HEK293 (cell line): ENCODE results near the gene MAML3.
A peak's percentile ranks its signal among the peaks of the same experiment; 100 is the strongest.

ENCODE experiments used
- CTCF ChIA-PET: fragments of 350-600 bp; formaldehyde crosslinking; extraction: SDS; loops from one replicate; lab custom pipeline; 2021; ENCODE audit warnings: antibody characterized with exemption; lab: Yijun Ruan, JAX
- POLR2A ChIA-PET: fragments of 300-600 bp; formaldehyde crosslinking; extraction: SDS; loops from one replicate; lab custom pipeline; 2020; ENCODE audit warnings: antibody characterized with exemption, inconsistent platforms; lab: Yijun Ruan, JAX
- H3K27ac ChIP-seq: fragments of 200-500 bp; sonication (Bioruptor generic); 2 replicates; pipeline ENCODE4 v1.5.1; 2014; ENCODE audit warnings: low read depth, low read length, control low read depth, inconsistent platforms; ENCODE audit errors: extremely low read depth
- H3K36me3 ChIP-seq, 2 experiments: fragments of 200-500 bp in 1 of 2; sonication (Bioruptor generic) in 1 of 2; 1 replicate in 1 of 2; 2 replicates in 1 of 2; pipeline ENCODE4 v1.5.1; 2014 to 2017; ENCODE audit warnings: inconsistent platforms in 2 of 2, low read length in 2 of 2; ENCODE audit not compliant: control insufficient read depth in 2 of 2, insufficient read depth in 1 of 2
- H3K4me1 ChIP-seq: fragments of 200-500 bp; sonication (Bioruptor generic); 2 replicates; pipeline ENCODE4 v1.5.1; 2014; ENCODE audit warnings: mild to moderate bottlenecking, low read length, inconsistent platforms; ENCODE audit not compliant: control insufficient read depth, insufficient read depth
- H3K4me3 ChIP-seq: 2 replicates; pipeline ENCODE4 v1.5.1; 2011; ENCODE audit warnings: low read depth, mild to moderate bottlenecking, control low read depth, low read length, moderate library complexity
- H3K9me3 ChIP-seq: fragments of 200-500 bp; sonication (Bioruptor generic); 2 replicates; pipeline ENCODE4 v1.5.1; 2014; ENCODE audit warnings: low read depth, low read length, inconsistent platforms; ENCODE audit not compliant: control insufficient read depth, insufficient read depth
- ATF2 ChIP-seq: fragments of 450-650 bp; formaldehyde crosslinking; IDR thresholded peaks from 2 replicates; pipeline ENCODE4 v1.5.1; 2016; ENCODE audit warnings: missing biosample characterization, missing genetic modification characterization, low read depth
- KLF8 ChIP-seq: fragments of 450-650 bp; formaldehyde crosslinking; IDR thresholded peaks from 2 replicates; pipeline ENCODE4 v1.5.1; 2016; ENCODE audit warnings: missing biosample characterization, missing genetic modification characterization
- OVOL3 ChIP-seq: fragments of 450-650 bp; formaldehyde crosslinking; IDR thresholded peaks from 2 replicates; pipeline ENCODE4 v1.5.1; 2016; ENCODE audit warnings: missing biosample characterization, missing genetic modification characterization
- REPIN1 ChIP-seq: fragments of 450-650 bp; formaldehyde crosslinking; IDR thresholded peaks from 2 replicates; pipeline ENCODE4 v1.5.1; 2017; ENCODE audit warnings: missing biosample characterization, missing genetic modification characterization, low read depth
- SETDB1 ChIP-seq: IDR thresholded peaks from one replicate; pipeline ENCODE4 v1.6.1; 2017; ENCODE audit warnings: mild to moderate bottlenecking, low read length, moderate library complexity, mixed read lengths; ENCODE audit not compliant: insufficient read length
- SP3 ChIP-seq: fragments of 450-650 bp; formaldehyde crosslinking; IDR thresholded peaks from 2 replicates; pipeline ENCODE4 v1.5.1; 2016; ENCODE audit warnings: missing biosample characterization, missing genetic modification characterization
- ZBTB17 ChIP-seq: fragments of 450-650 bp; formaldehyde crosslinking; IDR thresholded peaks from 2 replicates; pipeline ENCODE4 v1.5.1; 2016; ENCODE audit warnings: missing biosample characterization, missing genetic modification characterization
- ZBTB48 ChIP-seq: fragments of 450-650 bp; formaldehyde crosslinking; IDR thresholded peaks from 2 replicates; pipeline ENCODE4 v1.5.1; 2016; ENCODE audit warnings: missing biosample characterization, missing genetic modification characterization
- ZFP69B ChIP-seq: fragments of 450-650 bp; formaldehyde crosslinking; IDR thresholded peaks from 2 replicates; pipeline ENCODE4 v1.5.1; 2016; ENCODE audit warnings: missing biosample characterization, missing genetic modification characterization
- ZNF23 ChIP-seq: fragments of 450-650 bp; formaldehyde crosslinking; IDR thresholded peaks from 2 replicates; pipeline ENCODE4 v1.5.1; 2016; ENCODE audit warnings: missing biosample characterization, missing genetic modification characterization, borderline replicate concordance
- ZNF335 ChIP-seq: fragments of 450-650 bp; formaldehyde crosslinking; conservative IDR thresholded peaks from 2 replicates; pipeline ENCODE4 v1.5.1; 2016; ENCODE audit warnings: missing biosample characterization, missing genetic modification characterization
- ZNF366 ChIP-seq: fragments of 450-650 bp; formaldehyde crosslinking; conservative IDR thresholded peaks from 2 replicates; pipeline ENCODE4 v1.5.1; 2016; ENCODE audit warnings: missing biosample characterization, missing genetic modification characterization
- ZNF544 ChIP-seq: fragments of 450-650 bp; formaldehyde crosslinking; IDR thresholded peaks from 2 replicates; pipeline ENCODE4 v1.5.0; 2017; ENCODE audit warnings: missing biosample characterization, missing genetic modification characterization
- ZNF629 ChIP-seq: fragments of 450-650 bp; formaldehyde crosslinking; IDR thresholded peaks from 2 replicates; pipeline ENCODE4 v1.5.1; 2017; ENCODE audit warnings: missing biosample characterization, missing genetic modification characterization
- ZNF639 ChIP-seq: fragments of 450-650 bp; formaldehyde crosslinking; IDR thresholded peaks from 2 replicates; pipeline ENCODE4 v1.5.1; 2016; ENCODE audit warnings: missing biosample characterization, missing genetic modification characterization
- ZNF843 ChIP-seq: fragments of 450-650 bp; formaldehyde crosslinking; IDR thresholded peaks from 2 replicates; pipeline ENCODE4 v1.5.1; 2016; ENCODE audit warnings: missing biosample characterization, missing genetic modification characterization
- ZXDB ChIP-seq: fragments of 450-650 bp; formaldehyde crosslinking; IDR thresholded peaks from 2 replicates; pipeline ENCODE4 v1.5.1; 2016; ENCODE audit warnings: missing biosample characterization, missing genetic modification characterization
- TF ChIP-seq, protein P1 (sequence below): fragments of 450-650 bp; formaldehyde crosslinking; IDR thresholded peaks from 2 replicates; pipeline ENCODE4 v1.5.1; 2016; ENCODE audit warnings: missing biosample characterization, missing genetic modification characterization
- TF ChIP-seq, protein P2 (sequence below): fragments of 450-650 bp; formaldehyde crosslinking; IDR thresholded peaks from 2 replicates; pipeline ENCODE4 v1.5.1; 2016; ENCODE audit warnings: missing biosample characterization, missing genetic modification characterization
- TF ChIP-seq, protein P3 (sequence below): fragments of 450-650 bp; formaldehyde crosslinking; conservative IDR thresholded peaks from 2 replicates; pipeline ENCODE4 v1.5.1; 2016; ENCODE audit warnings: low read depth, missing biosample characterization, missing genetic modification characterization
- TF ChIP-seq, protein P4 (sequence below): fragments of 450-650 bp; formaldehyde crosslinking; IDR thresholded peaks from 2 replicates; pipeline ENCODE4 v1.5.1; 2016; ENCODE audit warnings: missing biosample characterization, missing genetic modification characterization

MAML3 gene

GRCh38 chr4:140095694-140096482 is 58.1 kb downstream of the MAML3 start:
- Histone ChIP-seq H3K4me1 (peaks cover 7% of the 10 kb centered on the region), H3K36me3 (no peaks in the 10 kb centered on the region), H3K27ac (no peak overlapping the region), H3K9me3 (no peaks in the 10 kb centered on the region), H3K4me3 (no peak overlapping the region)
- POLR2A ChIA-PET, result interaction anchor here (0.7 to 1.4 kb wide), 2 partner anchors 13 to 55 kb away, joined by 3 read pairs; no protein-coding TSS in a partner anchor
- CTCF ChIA-PET, result interaction anchor here (1.2 kb wide), 1 partner anchor 157 kb away, joined by 4 read pairs; no protein-coding TSS in a partner anchor
- TF ChIP-seq ZNF639 (tag by site-specific recombination) (peak; percentile 78; the same call in 1 of the 2 replicates), ZNF629 (tag by site-specific recombination) (peak; percentile 98), ZBTB17 (tag by site-specific recombination) (peak; percentile 89), ZBTB48 (no peak), OVOL3 (tag by site-specific recombination) (no peak), ZFP69B (tag by site-specific recombination) (peak; percentile 24; the same call in 1 of the 2 replicates), KLF8 (tag by site-specific recombination) (0 out of 2 replicates have a peak, but pooled peaks have one; percentile 17), ATF2 (tag by site-specific recombination) (peak; percentile 94), SP3 (0 out of 2 replicates have a peak, but pooled peaks have one; percentile 7), ZNF335 (tag by site-specific recombination) (peak; percentile 75), ZNF366 (tag by site-specific recombination) (peak; percentile 87), ZNF544 (tag by site-specific recombination) (no peak), REPIN1 (no peak), ZNF23 (tag by site-specific recombination) (no peak), ZXDB (tag by site-specific recombination) (no peak), SETDB1 (peak; percentile 13), ZNF843 (tag by site-specific recombination) (0 out of 2 replicates have a peak, but pooled peaks have one; percentile 19)
- TF ChIP-seq, protein P1, sequence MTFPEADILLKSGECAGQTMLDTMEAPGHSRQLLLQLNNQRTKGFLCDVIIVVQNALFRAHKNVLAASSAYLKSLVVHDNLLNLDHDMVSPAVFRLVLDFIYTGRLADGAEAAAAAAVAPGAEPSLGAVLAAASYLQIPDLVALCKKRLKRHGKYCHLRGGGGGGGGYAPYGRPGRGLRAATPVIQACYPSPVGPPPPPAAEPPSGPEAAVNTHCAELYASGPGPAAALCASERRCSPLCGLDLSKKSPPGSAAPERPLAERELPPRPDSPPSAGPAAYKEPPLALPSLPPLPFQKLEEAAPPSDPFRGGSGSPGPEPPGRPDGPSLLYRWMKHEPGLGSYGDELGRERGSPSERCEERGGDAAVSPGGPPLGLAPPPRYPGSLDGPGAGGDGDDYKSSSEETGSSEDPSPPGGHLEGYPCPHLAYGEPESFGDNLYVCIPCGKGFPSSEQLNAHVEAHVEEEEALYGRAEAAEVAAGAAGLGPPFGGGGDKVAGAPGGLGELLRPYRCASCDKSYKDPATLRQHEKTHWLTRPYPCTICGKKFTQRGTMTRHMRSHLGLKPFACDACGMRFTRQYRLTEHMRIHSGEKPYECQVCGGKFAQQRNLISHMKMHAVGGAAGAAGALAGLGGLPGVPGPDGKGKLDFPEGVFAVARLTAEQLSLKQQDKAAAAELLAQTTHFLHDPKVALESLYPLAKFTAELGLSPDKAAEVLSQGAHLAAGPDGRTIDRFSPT, result peak; percentile 77
- TF ChIP-seq, protein P2, sequence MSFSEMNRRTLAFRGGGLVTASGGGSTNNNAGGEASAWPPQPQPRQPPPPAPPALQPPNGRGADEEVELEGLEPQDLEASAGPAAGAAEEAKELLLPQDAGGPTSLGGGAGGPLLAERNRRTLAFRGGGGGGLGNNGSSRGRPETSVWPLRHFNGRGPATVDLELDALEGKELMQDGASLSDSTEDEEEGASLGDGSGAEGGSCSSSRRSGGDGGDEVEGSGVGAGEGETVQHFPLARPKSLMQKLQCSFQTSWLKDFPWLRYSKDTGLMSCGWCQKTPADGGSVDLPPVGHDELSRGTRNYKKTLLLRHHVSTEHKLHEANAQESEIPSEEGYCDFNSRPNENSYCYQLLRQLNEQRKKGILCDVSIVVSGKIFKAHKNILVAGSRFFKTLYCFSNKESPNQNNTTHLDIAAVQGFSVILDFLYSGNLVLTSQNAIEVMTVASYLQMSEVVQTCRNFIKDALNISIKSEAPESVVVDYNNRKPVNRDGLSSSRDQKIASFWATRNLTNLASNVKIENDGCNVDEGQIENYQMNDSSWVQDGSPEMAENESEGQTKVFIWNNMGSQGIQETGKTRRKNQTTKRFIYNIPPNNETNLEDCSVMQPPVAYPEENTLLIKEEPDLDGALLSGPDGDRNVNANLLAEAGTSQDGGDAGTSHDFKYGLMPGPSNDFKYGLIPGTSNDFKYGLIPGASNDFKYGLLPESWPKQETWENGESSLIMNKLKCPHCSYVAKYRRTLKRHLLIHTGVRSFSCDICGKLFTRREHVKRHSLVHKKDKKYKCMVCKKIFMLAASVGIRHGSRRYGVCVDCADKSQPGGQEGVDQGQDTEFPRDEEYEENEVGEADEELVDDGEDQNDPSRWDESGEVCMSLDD, result 0 out of 2 replicates have a peak, but pooled peaks have one; percentile 34
- TF ChIP-seq, protein P3, sequence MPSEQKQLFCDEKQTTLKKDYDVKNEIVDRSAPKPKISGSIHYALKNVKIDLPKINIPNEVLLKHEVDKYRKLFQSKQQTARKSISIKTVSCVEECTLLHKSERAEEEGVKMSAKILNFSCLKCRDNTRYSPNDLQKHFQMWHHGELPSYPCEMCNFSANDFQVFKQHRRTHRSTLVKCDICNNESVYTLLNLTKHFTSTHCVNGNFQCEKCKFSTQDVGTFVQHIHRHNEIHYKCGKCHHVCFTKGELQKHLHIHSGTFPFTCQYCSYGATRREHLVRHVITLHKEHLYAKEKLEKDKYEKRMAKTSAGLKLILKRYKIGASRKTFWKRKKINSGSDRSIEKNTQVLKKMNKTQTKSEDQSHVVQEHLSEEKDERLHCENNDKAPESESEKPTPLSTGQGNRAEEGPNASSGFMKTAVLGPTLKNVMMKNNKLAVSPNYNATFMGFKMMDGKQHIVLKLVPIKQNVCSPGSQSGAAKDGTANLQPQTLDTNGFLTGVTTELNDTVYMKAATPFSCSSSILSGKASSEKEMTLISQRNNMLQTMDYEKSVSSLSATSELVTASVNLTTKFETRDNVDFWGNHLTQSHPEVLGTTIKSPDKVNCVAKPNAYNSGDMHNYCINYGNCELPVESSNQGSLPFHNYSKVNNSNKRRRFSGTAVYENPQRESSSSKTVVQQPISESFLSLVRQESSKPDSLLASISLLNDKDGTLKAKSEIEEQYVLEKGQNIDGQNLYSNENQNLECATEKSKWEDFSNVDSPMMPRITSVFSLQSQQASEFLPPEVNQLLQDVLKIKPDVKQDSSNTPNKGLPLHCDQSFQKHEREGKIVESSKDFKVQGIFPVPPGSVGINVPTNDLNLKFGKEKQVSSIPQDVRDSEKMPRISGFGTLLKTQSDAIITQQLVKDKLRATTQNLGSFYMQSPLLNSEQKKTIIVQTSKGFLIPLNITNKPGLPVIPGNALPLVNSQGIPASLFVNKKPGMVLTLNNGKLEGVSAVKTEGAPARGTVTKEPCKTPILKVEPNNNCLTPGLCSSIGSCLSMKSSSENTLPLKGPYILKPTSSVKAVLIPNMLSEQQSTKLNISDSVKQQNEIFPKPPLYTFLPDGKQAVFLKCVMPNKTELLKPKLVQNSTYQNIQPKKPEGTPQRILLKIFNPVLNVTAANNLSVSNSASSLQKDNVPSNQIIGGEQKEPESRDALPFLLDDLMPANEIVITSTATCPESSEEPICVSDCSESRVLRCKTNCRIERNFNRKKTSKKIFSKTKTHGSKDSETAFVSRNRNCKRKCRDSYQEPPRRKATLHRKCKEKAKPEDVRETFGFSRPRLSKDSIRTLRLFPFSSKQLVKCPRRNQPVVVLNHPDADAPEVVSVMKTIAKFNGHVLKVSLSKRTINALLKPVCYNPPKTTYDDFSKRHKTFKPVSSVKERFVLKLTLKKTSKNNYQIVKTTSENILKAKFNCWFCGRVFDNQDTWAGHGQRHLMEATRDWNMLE (tag by site-specific recombination), result peak; percentile 41; the same call in 1 of the 2 replicates
- TF ChIP-seq, protein P4, sequence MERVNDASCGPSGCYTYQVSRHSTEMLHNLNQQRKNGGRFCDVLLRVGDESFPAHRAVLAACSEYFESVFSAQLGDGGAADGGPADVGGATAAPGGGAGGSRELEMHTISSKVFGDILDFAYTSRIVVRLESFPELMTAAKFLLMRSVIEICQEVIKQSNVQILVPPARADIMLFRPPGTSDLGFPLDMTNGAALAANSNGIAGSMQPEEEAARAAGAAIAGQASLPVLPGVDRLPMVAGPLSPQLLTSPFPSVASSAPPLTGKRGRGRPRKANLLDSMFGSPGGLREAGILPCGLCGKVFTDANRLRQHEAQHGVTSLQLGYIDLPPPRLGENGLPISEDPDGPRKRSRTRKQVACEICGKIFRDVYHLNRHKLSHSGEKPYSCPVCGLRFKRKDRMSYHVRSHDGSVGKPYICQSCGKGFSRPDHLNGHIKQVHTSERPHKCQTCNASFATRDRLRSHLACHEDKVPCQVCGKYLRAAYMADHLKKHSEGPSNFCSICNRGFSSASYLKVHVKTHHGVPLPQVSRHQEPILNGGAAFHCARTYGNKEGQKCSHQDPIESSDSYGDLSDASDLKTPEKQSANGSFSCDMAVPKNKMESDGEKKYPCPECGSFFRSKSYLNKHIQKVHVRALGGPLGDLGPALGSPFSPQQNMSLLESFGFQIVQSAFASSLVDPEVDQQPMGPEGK, result peak; percentile 40; the same call in 1 of the 2 replicates
